ENCODE measurements around the gene PGM5. TPM values are rescaled to one million over a fixed set of nuclear protein-coding genes. Genes with fewer than 3 reads are reported as not detected.

The PGM5 gene
- total RNA-seq, 1 experiment from 2014 or later = not detected

- no peak for TF ChIP-seq CTCF (conservative IDR thresholded peaks at IDR 0.05)
- Histone ChIP-seq H3T11ph (ENCODE audit: low read length) (no peak overlapping the region), H3K4me2 (ENCODE audit: insufficient read depth, insufficient read length, low read length) (no peak overlapping the region), H3K18ac (ENCODE audit: insufficient read length, low read depth, low read length) (no peak overlapping the region), H3K23ac (ENCODE audit: insufficient read length, low read depth, low read length) (no peak overlapping the region), H4K20me1 (ENCODE audit: control insufficient read depth, insufficient read depth, insufficient read length) (no peaks in the 10 kb centered on the region), H2BK120ac (ENCODE audit: low read depth, low read length, poor library complexity, severe bottlenecking) (no peak overlapping the region), H3K9me3 (ENCODE audit: control insufficient read depth, low read depth, low read length) (no peaks in the 10 kb centered on the region), H3K27me3 (ENCODE audit: insufficient read depth, low read length) (no peaks in the 10 kb centered on the region; the same call in 1 of the 2 replicates), H2BK12ac (ENCODE audit: insufficient read length, low read depth, low read length) (no peak overlapping the region), H2AFZ (ENCODE audit: low read length) (no peak overlapping the region), H3K79me2 (ENCODE audit: insufficient read depth, low read length) (no peaks in the 10 kb centered on the region), H3K27ac (ENCODE audit: insufficient read length, low read depth, low read length) (no peak overlapping the region), H3K9ac (ENCODE audit: extremely low read depth, insufficient read length, low read length) (no peak overlapping the region), H2AK5ac (ENCODE audit: insufficient read length, low read length) (no peak overlapping the region), H4K5ac (ENCODE audit: insufficient read length, low read depth, low read length) (no peak overlapping the region), H3K4me1 (ENCODE audit: insufficient read depth, low read length) (no peaks in the 10 kb centered on the region), H3K56ac (ENCODE audit: insufficient read length, low read depth, low read length) (no peak overlapping the region), H3K4ac (ENCODE audit: low read depth, low read length) (no peak overlapping the region), H2BK5ac (ENCODE audit: insufficient read length, low read length) (no peak overlapping the region), H3K23me2 (ENCODE audit: insufficient read length, low read depth, low read length, poor library complexity, severe bottlenecking) (no peaks in the 10 kb centered on the region), H3K14ac (ENCODE audit: insufficient read depth, low read length) (no peak overlapping the region), H3K79me1 (ENCODE audit: insufficient read depth, low read depth, low read length, poor library complexity, severe bottlenecking) (no peaks in the 10 kb centered on the region), H2BK20ac (ENCODE audit: low read depth, low read length, poor library complexity, severe bottlenecking) (no peak overlapping the region), H4K91ac (ENCODE audit: insufficient read length, low read depth, low read length) (no peak overlapping the region), H4K8ac (replicated peaks; ENCODE audit: insufficient read length, low read depth, low read length) (no peak overlapping the region), H2BK15ac (ENCODE audit: low read depth, low read length) (no peak overlapping the region)
- Mint-ChIP-seq H3K27ac (no peak overlapping the region), H3K4me3 (no peak overlapping the region), H3K27me3 (ENCODE audit: low read depth) (peaks cover 100% of the 10 kb centered on the region), H3K36me3 (ENCODE audit: insufficient read depth in 1 of 3, low read depth in 3 of 3) (no peaks in the 10 kb centered on the region), H3K9me3 (no peaks in the 10 kb centered on the region), H3K4me1 (no peaks in the 10 kb centered on the region)
- no peak for DNase-seq
Observed at GRCh38 chr9:68493541-68493940, 137.1 kb downstream of the PGM5 start.
